ENCODE results near the gene KIR3DL2. TPM values are rescaled to one million over a fixed set of nuclear protein-coding genes. Genes with fewer than 3 reads are reported as not detected.
"Not testable (repeated sequence)": the region's sequence is repeated elsewhere in the genome, so short reads cannot be mapped to it uniquely, and the experiment has no call there.

Gene KIR3DL2
- total RNA-seq, 1 donor from 2014 or later = not detected

DNA sequence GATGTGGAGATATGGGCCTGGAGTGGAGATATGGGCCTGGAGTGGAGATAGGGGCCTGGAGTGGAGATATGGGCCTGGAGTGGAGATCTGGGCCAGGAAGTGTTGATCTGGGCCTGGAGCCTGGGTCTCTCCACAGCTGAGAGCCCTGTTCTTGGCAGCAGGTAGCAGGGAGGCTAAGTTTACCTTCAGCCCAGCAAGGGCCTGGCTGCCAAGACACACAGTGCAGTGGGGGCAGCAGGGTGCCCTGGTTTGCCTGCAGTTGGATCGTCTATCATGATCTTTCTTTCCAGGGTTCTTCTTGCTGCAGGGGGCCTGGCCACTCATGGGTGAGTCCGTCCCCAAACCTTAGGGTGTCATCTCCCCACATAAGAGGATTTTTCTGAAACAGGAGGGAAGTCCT, 687 bp downstream of the KIR3DL2 start:
- ATAC-seq (ENCODE audit: low read depth) (no peak), DNase-seq (no peak)
- peaks cover 4% of the 10 kb centered on the region for H3K9me3 Mint-ChIP-seq
- no peak overlapping the region for H3K4me3 Mint-ChIP-seq
- H3K4me1 Mint-ChIP-seq = no peaks in the 10 kb centered on the region
- ChIA-PET CTCF (no interaction called here), POLR2A (no interaction called here)
- intact Hi-C loops (cut with micrococcal nuclease) = no loop called here
- TF ChIP-seq, protein P1, sequence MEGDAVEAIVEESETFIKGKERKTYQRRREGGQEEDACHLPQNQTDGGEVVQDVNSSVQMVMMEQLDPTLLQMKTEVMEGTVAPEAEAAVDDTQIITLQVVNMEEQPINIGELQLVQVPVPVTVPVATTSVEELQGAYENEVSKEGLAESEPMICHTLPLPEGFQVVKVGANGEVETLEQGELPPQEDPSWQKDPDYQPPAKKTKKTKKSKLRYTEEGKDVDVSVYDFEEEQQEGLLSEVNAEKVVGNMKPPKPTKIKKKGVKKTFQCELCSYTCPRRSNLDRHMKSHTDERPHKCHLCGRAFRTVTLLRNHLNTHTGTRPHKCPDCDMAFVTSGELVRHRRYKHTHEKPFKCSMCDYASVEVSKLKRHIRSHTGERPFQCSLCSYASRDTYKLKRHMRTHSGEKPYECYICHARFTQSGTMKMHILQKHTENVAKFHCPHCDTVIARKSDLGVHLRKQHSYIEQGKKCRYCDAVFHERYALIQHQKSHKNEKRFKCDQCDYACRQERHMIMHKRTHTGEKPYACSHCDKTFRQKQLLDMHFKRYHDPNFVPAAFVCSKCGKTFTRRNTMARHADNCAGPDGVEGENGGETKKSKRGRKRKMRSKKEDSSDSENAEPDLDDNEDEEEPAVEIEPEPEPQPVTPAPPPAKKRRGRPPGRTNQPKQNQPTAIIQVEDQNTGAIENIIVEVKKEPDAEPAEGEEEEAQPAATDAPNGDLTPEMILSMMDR (IDR thresholded peaks at IDR 0.05) = no peak
- peaks cover 16% of the 10 kb centered on the region for H3K27me3 Mint-ChIP-seq
- no peaks in the 10 kb centered on the region for H3K36me3 Mint-ChIP-seq (ENCODE audit: low read depth)
- no peak overlapping the region for H3K27ac Mint-ChIP-seq

- DNase-seq (no peak), ATAC-seq (ENCODE audit: low read depth) (no peak)
- Mint-ChIP-seq H3K27me3 (peaks cover 14% of the 10 kb centered on the region), H3K4me3 (no peak overlapping the region), H3K4me1 (no peaks in the 10 kb centered on the region), H3K27ac (no peak overlapping the region), H3K9me3 (peaks cover 2% of the 10 kb centered on the region), H3K36me3 (ENCODE audit: low read depth) (no peaks in the 10 kb centered on the region)
- TF ChIP-seq, protein P1 (IDR thresholded peaks at IDR 0.05) = no peak
- intact Hi-C loops (cut with micrococcal nuclease) = no loop called here
- ChIA-PET POLR2A (no interaction called here), CTCF (no interaction called here)
These were observed 1.1 kb downstream of the KIR3DL2 start for GRCh38 chr19:54851353-54851752.

- CTCF ChIA-PET; ATAC-seq (ENCODE audit: low read depth): not testable (repeated sequence)
These were observed 5.0 kb downstream of the KIR3DL2 start for GRCh38 chr19:54855241-54855640.

GRCh38 chr19:54858476-54858875, 8.2 kb downstream of the KIR3DL2 start:
- DNase-seq = not testable (repeated sequence)

More at GRCh38 chr19:54855241-54855640, 5.0 kb downstream of the KIR3DL2 start:
- H3K36me3 Mint-ChIP-seq (ENCODE audit: low read depth); H3K9me3 Mint-ChIP-seq; POLR2A ChIA-PET; intact Hi-C loops (cut with micrococcal nuclease); H3K4me1 Mint-ChIP-seq; H3K27ac Mint-ChIP-seq; DNase-seq; H3K4me3 Mint-ChIP-seq: not testable (repeated sequence)
- H3K27me3 Mint-ChIP-seq = peaks cover 15% of the 10 kb centered on the region

GRCh38 chr19:54859421-54859820, 9.2 kb downstream of the KIR3DL2 start:
- ATAC-seq (ENCODE audit: low read depth); POLR2A ChIA-PET; H3K9me3 Mint-ChIP-seq; DNase-seq; H3K27me3 Mint-ChIP-seq; intact Hi-C loops (cut with micrococcal nuclease); H3K27ac Mint-ChIP-seq; H3K4me3 Mint-ChIP-seq; H3K4me1 Mint-ChIP-seq; H3K36me3 Mint-ChIP-seq (ENCODE audit: low read depth); CTCF ChIA-PET: not testable (repeated sequence)

More at GRCh38 chr19:54858476-54858875, 8.2 kb downstream of the KIR3DL2 start:
- ATAC-seq (ENCODE audit: low read depth); H3K4me3 Mint-ChIP-seq; H3K4me1 Mint-ChIP-seq; H3K36me3 Mint-ChIP-seq (ENCODE audit: low read depth); H3K27me3 Mint-ChIP-seq; H3K9me3 Mint-ChIP-seq; H3K27ac Mint-ChIP-seq; POLR2A ChIA-PET; CTCF ChIA-PET; intact Hi-C loops (cut with micrococcal nuclease): not testable (repeated sequence)

- ATAC-seq (ENCODE audit: low read depth); H3K4me1 Mint-ChIP-seq; DNase-seq; H3K9me3 Mint-ChIP-seq; CTCF ChIA-PET; POLR2A ChIA-PET; H3K27ac Mint-ChIP-seq; H3K36me3 Mint-ChIP-seq (ENCODE audit: low read depth); intact Hi-C loops (cut with micrococcal nuclease); H3K4me3 Mint-ChIP-seq: not testable (repeated sequence)
- H3K27me3 Mint-ChIP-seq = peaks cover 15% of the 10 kb centered on the region
These were observed 13.2 kb downstream of the KIR3DL2 start for GRCh38 chr19:54863459-54863858.

GRCh38 chr19:54871696-54872095, 21.5 kb downstream of the KIR3DL2 start:
- TF ChIP-seq, protein P1 (IDR thresholded peaks at IDR 0.05) = no peak
- DNase-seq (no peak), ATAC-seq (ENCODE audit: low read depth) (no peak)
- Mint-ChIP-seq H3K27ac (no peak overlapping the region), H3K4me1 (peaks cover 7% of the 10 kb centered on the region), H3K4me3 (no peak overlapping the region), H3K9me3 (no peaks in the 10 kb centered on the region), H3K36me3 (ENCODE audit: low read depth) (no peaks in the 10 kb centered on the region), H3K27me3 (peaks cover 15% of the 10 kb centered on the region)
- POLR2A ChIA-PET = no interaction called here
- CTCF ChIA-PET = no interaction called here
- intact Hi-C loops (cut with micrococcal nuclease) = no loop called here

Data from activated B cell treated with CpG ODN at 0.5 μM for 24 hours (primary cell).